K562 (cell line): ENCODE data around the gene SPDYA. TPM values are rescaled to one million over a fixed set of nuclear protein-coding genes. Genes with fewer than 3 reads are reported as not detected.

Source experiments
- ATAC-seq: fragments of 200-7000 bp; cut with Tn5 transposase; 3 replicates; pipeline ENCODE4 v1.9.1; 2020; ENCODE audit warnings: moderate library complexity
- BruUV-seq: library from RNA; stranded (reverse); fragments of 400-500 nt; replicated peaks from 2 replicates; lab custom pipeline; 2021; lab: Mats Ljungman, UMichigan
- CTCF ChIA-PET: fragments of 300-600 bp; formaldehyde crosslinking; extraction: SDS; loops from one replicate; lab custom pipeline; 2021; ENCODE audit warnings: low intra/inter-chr PET ratio; lab: Yijun Ruan, JAX
- POLR2A ChIA-PET: fragments of 300-600, 350-650 bp; sonication (Branson Sonifier 250); formaldehyde crosslinking; extraction: SDS; loops from one replicate; lab custom pipeline; 2021; ENCODE audit warnings: antibody characterized with exemption, inconsistent platforms; lab: Yijun Ruan, JAX
- DNase-seq, 4 experiments: peaks; one replicate each; pipeline versions ENCODE4 v3.0.0 to v3.0.0-alpha.2; 2011 to 2018; ENCODE audit warnings: low spot score in 3 of 4, mixed read lengths in 3 of 4; ENCODE audit errors: extremely low read depth in 1 of 4
- FAIRE-seq: peaks from 2 replicates; lab custom pipeline; 2011; peaks lifted over from hg19 to GRCh38; lab: Jason Lieb, UNC
- H2AFZ ChIP-seq: 2 replicates; pipeline ENCODE4 v1.6.0; 2011; ENCODE audit warnings: low read depth, low read length, control low read depth, inconsistent platforms
- H3K27ac ChIP-seq: fragments of 200-600 bp; 3 replicates; pipeline ENCODE4 v1.8.0; 2011; ENCODE audit warnings: low read depth, mild to moderate bottlenecking, control low read depth, inconsistent platforms, low read length, moderate library complexity, mixed read lengths; ENCODE audit errors: extremely low read depth
- H3K27me3 ChIP-seq, 2 experiments: fragments of 300-600 bp in 1 of 2; 2 replicates in 1 of 2; 3 replicates in 1 of 2; pipeline versions ENCODE4 v1.6.0 to v1.8.0; 2011; ENCODE audit warnings: inconsistent platforms in 2 of 2, low read length in 2 of 2, mild to moderate bottlenecking in 1 of 2, mixed read lengths in 1 of 2, moderate library complexity in 1 of 2; ENCODE audit not compliant: control insufficient read depth in 2 of 2, insufficient read depth in 2 of 2
- H3K36me3 ChIP-seq: fragments of 300-600 bp; 3 replicates; pipeline ENCODE4 v1.8.0; 2011; ENCODE audit warnings: mild to moderate bottlenecking, low read length, inconsistent platforms; ENCODE audit not compliant: control insufficient read depth, insufficient read depth
- H3K4me1 ChIP-seq, 2 experiments: fragments of 200-600 bp in 1 of 2; replicated peaks in 1 of 2; 2 replicates in 1 of 2; 3 replicates in 1 of 2; pipeline versions ENCODE4 v1.5.1 to v1.8.0; 2011; ENCODE audit warnings: inconsistent platforms in 2 of 2, low read length in 2 of 2, mild to moderate bottlenecking in 1 of 2, mixed read lengths in 1 of 2, moderate library complexity in 1 of 2; ENCODE audit not compliant: control insufficient read depth in 2 of 2, insufficient read depth in 2 of 2
- H3K4me2 ChIP-seq: 2 replicates; pipeline ENCODE4 v1.6.1; 2011; ENCODE audit warnings: low read length, control low read depth, inconsistent platforms, mixed read lengths; ENCODE audit not compliant: insufficient read depth
- H3K4me3 ChIP-seq: fragments of 200-600 bp; sonication (generic), shearing (Covaris generic); 2 replicates; pipeline ENCODE4 v1.5.1; 2016; ENCODE audit warnings: control low read depth, inconsistent platforms
- H3K79me2 ChIP-seq: fragments of 200-600 bp; 3 replicates; pipeline ENCODE4 v1.8.0; 2011; ENCODE audit warnings: low read length, inconsistent platforms; ENCODE audit not compliant: control insufficient read depth, insufficient read depth
- H3K9ac ChIP-seq, 2 experiments: 2 replicates each; pipeline versions ENCODE4 v1.6.0 to v1.6.1; 2011; ENCODE audit warnings: low read depth in 2 of 2, low read length in 2 of 2, control low read depth in 1 of 2, inconsistent platforms in 1 of 2, mild to moderate bottlenecking in 1 of 2, mixed read lengths in 1 of 2; ENCODE audit not compliant: insufficient read depth in 1 of 2
- H3K9me1 ChIP-seq: one replicate; pipeline ENCODE4 v1.6.0; 2011; ENCODE audit warnings: inconsistent platforms, mild to moderate bottlenecking, low read length, moderate library complexity; ENCODE audit not compliant: control insufficient read depth, insufficient read depth
- H3K9me3 ChIP-seq: replicated peaks from 2 replicates; pipeline ENCODE4 v1.5.1; 2011; ENCODE audit warnings: low read depth, low read length, inconsistent platforms; ENCODE audit not compliant: control insufficient read depth, insufficient read depth
- H4K20me1 ChIP-seq: replicated peaks from 2 replicates; pipeline ENCODE4 v1.6.1; 2011; ENCODE audit warnings: low read length, inconsistent platforms, mixed read lengths; ENCODE audit not compliant: control insufficient read depth, insufficient read depth
- BRD9 ChIP-seq: fragments of 450-650 bp; IDR thresholded peaks from 2 replicates; pipeline ENCODE4 v1.6.1; 2018; ENCODE audit warnings: low read depth; ENCODE audit not compliant: partially characterized antibody
- GATAD2A ChIP-seq: fragments of 450-650 bp; IDR thresholded peaks from 2 replicates; pipeline ENCODE4 v1.6.1; 2017
- HDAC1 ChIP-seq, 2 experiments: fragments of 450-650 bp; IDR thresholded peaks; 2 replicates each; pipeline ENCODE4 v1.6.1; 2016 to 2017; ENCODE audit warnings: inconsistent platforms in 1 of 2, mild to moderate bottlenecking in 1 of 2, moderate library complexity in 1 of 2
- LCOR ChIP-seq: sonication (generic); formaldehyde crosslinking; IDR thresholded peaks from 2 replicates; pipeline ENCODE4 v1.8.0; 2022; ENCODE audit warnings: mild to moderate bottlenecking, missing genetic modification reagents
- MTA2 ChIP-seq: fragments of 450-650 bp; IDR thresholded peaks from 2 replicates; pipeline ENCODE4 v1.6.1; 2016; ENCODE audit warnings: low read depth
- RBM14 ChIP-seq: fragments of 200-400 bp; formaldehyde crosslinking; IDR thresholded peaks from 2 replicates; pipeline ENCODE4 v1.6.1; 2018; ENCODE audit warnings: low read depth, mild to moderate bottlenecking, low read length, moderate library complexity, borderline replicate concordance; ENCODE audit not compliant: insufficient read depth
- SPI1 ChIP-seq: IDR thresholded peaks from 2 replicates; pipeline ENCODE4 v1.6.1; 2011; ENCODE audit warnings: low read depth, low read length, control low read depth, borderline replicate concordance
- STAT5B ChIP-seq: fragments of 250-450 bp; sonication (Bioruptor Pico); IDR thresholded peaks from 2 replicates; pipeline ENCODE4 v1.8.0; 2021; ENCODE audit warnings: mild to moderate bottlenecking, inconsistent platforms
- SUPT5H ChIP-seq: fragments of 450-650 bp; IDR thresholded peaks from 2 replicates; pipeline ENCODE4 v1.6.1; 2016
- ZBTB40 ChIP-seq, 2 experiments: fragments of 450-650 bp in 1 of 2; sonication (generic) in 1 of 2; formaldehyde crosslinking in 1 of 2; IDR thresholded peaks; 2 replicates each; pipeline versions ENCODE4 v1.7.1 to v1.9.0; 2016 to 2022; ENCODE audit warnings: inconsistent platforms in 1 of 2, mild to moderate bottlenecking in 1 of 2, missing genetic modification reagents in 1 of 2
- ZNF41 ChIP-seq: fragments of 250-450 bp; sonication (Bioruptor Pico); conservative IDR thresholded peaks from 2 replicates; pipeline ENCODE4 v1.4.0; 2020; ENCODE audit warnings: mild to moderate bottlenecking
- ZNF717 ChIP-seq: fragments of 250-450 bp; sonication (Bioruptor Pico); IDR thresholded peaks from 2 replicates; pipeline ENCODE4 v1.5.0; 2021
- WGBS: fragments of 100-300 bp; shearing (Covaris generic); methylation state at CpG from one replicate; pipeline ENCODE4 v1.1.6; 2016; ENCODE audit warnings: low coverage, mixed read lengths; ENCODE audit not compliant: insufficient coverage; ENCODE audit errors: missing lambda C conversion rate; 5-methylcytosine and 5-hydroxymethylcytosine counted together
- in situ Hi-C: fragments of 300-500 bp; cut with MboI; formaldehyde crosslinking; loops from 4 replicates; pipeline ENCODE4 v1.15.0; 2018; ENCODE audit warnings: inconsistent platforms, mixed read lengths
- intact Hi-C: fragments of 100-400 bp; cut with micrococcal nuclease; formaldehyde crosslinking; loops from 2 replicates; pipeline ENCODE4 v1.14.2; 2022
- polyA plus RNA-seq, 8 experiments: library from polyadenylated mRNA; depleted of rRNA in 4 of 8; stranded (reverse) in 5 of 8; unstranded in 3 of 8; fragments of >200 nt; fragmentation: Nextera tagmentation in 2 of 8; fragmentation: Illumina TruSeq in 1 of 8; extraction: Ambion mirVana in 2 of 8; extraction: Trizol in 1 of 8; gene quantifications; 2 replicates each; pipeline versions ENCODE4 v1.2.1 to v1.2.3, GENCODE V29; 2011 to 2014; ENCODE audit warnings: inconsistent platforms in 1 of 8, missing spikeins in 1 of 8
- total RNA-seq, 7 experiments: library from RNA; depleted of rRNA in 6 of 7; stranded (reverse); fragments of >200 nt in 6 of 7; fragmentation: Illumina TruSeq in 2 of 7; extraction: Trizol in 2 of 7; gene quantifications; 2 replicates each; pipeline versions ENCODE4 v1.2.1 to v1.2.3, GENCODE V29; 2011 to 2021; ENCODE audit warnings: low replicate concordance in 1 of 7
- TF ChIP-seq, protein P1 (sequence below): sonication (generic); formaldehyde crosslinking; IDR thresholded peaks from 2 replicates; pipeline ENCODE4 v1.8.0; 2022; ENCODE audit warnings: missing genetic modification reagents, mild to moderate bottlenecking, borderline replicate concordance

The SPDYA gene
- total and polyA plus RNA-seq, 9 of the 15 experiments (the other 6 are each of a cell fraction or from before 2014, with no cell fraction given), result 0.05 to 1.6 (median 0.30) TPM; not detected in 1

DNA sequence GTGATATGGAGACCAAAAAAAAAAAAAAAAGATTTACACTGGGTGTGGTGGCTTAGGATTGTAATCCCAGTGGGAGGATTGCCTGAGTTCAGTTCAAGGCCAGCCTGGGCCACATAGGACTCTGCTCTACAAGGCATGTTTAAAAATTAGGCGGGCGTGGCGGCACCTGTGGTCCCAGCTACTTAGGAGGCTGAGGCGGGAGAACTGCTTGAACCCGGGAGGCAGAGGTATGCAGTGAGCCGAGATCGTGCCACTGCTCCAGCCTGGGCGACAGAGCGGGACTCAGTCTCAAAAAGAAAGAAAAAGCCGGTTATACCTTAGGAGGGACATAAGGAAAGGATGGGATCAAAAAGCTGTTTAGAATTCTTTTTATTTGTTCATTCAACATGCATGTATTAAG, 707 bp upstream of the SPDYA start:
- Histone ChIP-seq H3K79me2 (no peaks in the 10 kb centered on the region), H3K9ac (no peak overlapping the region), H2AFZ (no peak overlapping the region), H4K20me1 (no peaks in the 10 kb centered on the region)
- in situ Hi-C loops (no loop called here), intact Hi-C loops (no loop called here)
- WGBS, result 100% methylated on average over 10 of the region's 10 CpGs
- no peak for TF ChIP-seq STAT5B (CRISPR knock-in tag)
- TF ChIP-seq HDAC1 (IDR thresholded peaks at IDR 0.05), result no peak
- TF ChIP-seq ZNF717 (CRISPR knock-in tag), result no peak
- no peak for TF ChIP-seq RBM14
- no peak for TF ChIP-seq GATAD2A
- TF ChIP-seq, protein P1, sequence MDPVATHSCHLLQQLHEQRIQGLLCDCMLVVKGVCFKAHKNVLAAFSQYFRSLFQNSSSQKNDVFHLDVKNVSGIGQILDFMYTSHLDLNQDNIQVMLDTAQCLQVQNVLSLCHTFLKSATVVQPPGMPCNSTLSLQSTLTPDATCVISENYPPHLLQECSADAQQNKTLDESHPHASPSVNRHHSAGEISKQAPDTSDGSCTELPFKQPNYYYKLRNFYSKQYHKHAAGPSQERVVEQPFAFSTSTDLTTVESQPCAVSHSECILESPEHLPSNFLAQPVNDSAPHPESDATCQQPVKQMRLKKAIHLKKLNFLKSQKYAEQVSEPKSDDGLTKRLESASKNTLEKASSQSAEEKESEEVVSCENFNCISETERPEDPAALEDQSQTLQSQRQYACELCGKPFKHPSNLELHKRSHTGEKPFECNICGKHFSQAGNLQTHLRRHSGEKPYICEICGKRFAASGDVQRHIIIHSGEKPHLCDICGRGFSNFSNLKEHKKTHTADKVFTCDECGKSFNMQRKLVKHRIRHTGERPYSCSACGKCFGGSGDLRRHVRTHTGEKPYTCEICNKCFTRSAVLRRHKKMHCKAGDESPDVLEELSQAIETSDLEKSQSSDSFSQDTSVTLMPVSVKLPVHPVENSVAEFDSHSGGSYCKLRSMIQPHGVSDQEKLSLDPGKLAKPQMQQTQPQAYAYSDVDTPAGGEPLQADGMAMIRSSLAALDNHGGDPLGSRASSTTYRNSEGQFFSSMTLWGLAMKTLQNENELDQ, result no peak
- no peak for TF ChIP-seq ZNF41
- TF ChIP-seq SPI1, result no peak
- no peak for TF ChIP-seq SUPT5H
- no peak for TF ChIP-seq BRD9
- no peak for TF ChIP-seq MTA2
- TF ChIP-seq ZBTB40 (IDR thresholded peaks at IDR 0.05), result no peak
- TF ChIP-seq ZBTB40 (CRISPR knock-in tag; IDR thresholded peaks at IDR 0.05), result no peak
- no peak for TF ChIP-seq LCOR (CRISPR knock-in tag)
- TF ChIP-seq, all 486 proteins: peak for 0
- Histone ChIP-seq H3K36me3 (no peaks in the 10 kb centered on the region), H3K9me1 (no peaks in the 10 kb centered on the region), H3K27ac (no peak overlapping the region), H3K27me3 (no peaks in the 10 kb centered on the region), H3K9me3 (no peaks in the 10 kb centered on the region), H3K4me3 (no peak overlapping the region), H3K4me2 (no peak overlapping the region), H3K4me1 (no peaks in the 10 kb centered on the region; a peak in 1 of 5 replicates)
- no peak for DNase-seq
- BruUV-seq, result no TSS peak
- ChIA-PET CTCF (no interaction called here), POLR2A (interaction anchor here (0.8 kb wide), 1 partner anchor 11 kb away, joined by 4 read pairs; no protein-coding TSS in a partner anchor)
- ATAC-seq, result no peak
- no peak for FAIRE-seq
